HG03060 (cell line): ENCODE results near the gene ZNF253.
"Not testable (repeated sequence)": the region's sequence is repeated elsewhere in the genome, so short reads cannot be mapped to it uniquely, and the experiment has no call there.

Experiments
- ATAC-seq: cut with Tn5 transposase; IDR thresholded peaks from one replicate; pipeline ENCODE4 v1.9.1; 2021; ENCODE audit warnings: low read depth, moderate number of reproducible peaks; ENCODE audit not compliant: unreplicated experiment

Gene ZNF253

GRCh38 chr19:19892055-19892941 lies 26.6 kb downstream of the ZNF253 start:
- ATAC-seq, result not testable (repeated sequence)

GRCh38 chr19:19900139-19900728 lies 34.6 kb downstream of the ZNF253 start:
- no peak for ATAC-seq

GRCh38 chr19:19900729-19901444 lies 35.2 kb downstream of the ZNF253 start, which contains the start of gene ZNF93:
Gene ZNF93, plus strand, starts transcription at chr19:19900946. Its CDS starts 143 bp downstream, at chr19:19901089.
- peak; percentile 89 for ATAC-seq

- ATAC-seq, result not testable (repeated sequence)
Measured at GRCh38 chr19:19907551-19907950, 41.9 kb downstream of the ZNF253 start.

GRCh38 chr19:19909654-19910053 lies 44.0 kb downstream of the ZNF253 start:
- ATAC-seq, result no peak

GRCh38 chr19:19911150-19911549 lies 45.5 kb downstream of the ZNF253 start:
- ATAC-seq, result no peak

GRCh38 chr19:19914596-19914995 lies 48.9 kb downstream of the ZNF253 start:
- no peak for ATAC-seq

- ATAC-seq, result not testable (repeated sequence)
Measured at GRCh38 chr19:19930417-19930816, 64.7 kb downstream of the ZNF253 start.

- ATAC-seq, result not testable (repeated sequence)
Measured at GRCh38 chr19:19933432-19934314, 68.0 kb downstream of the ZNF253 start.

- no peak for ATAC-seq
Measured at GRCh38 chr19:19937403-19937802, 71.7 kb downstream of the ZNF253 start.

- no peak for ATAC-seq
Measured at GRCh38 chr19:19938449-19938848, 72.8 kb downstream of the ZNF253 start.

GRCh38 chr19:19943848-19944582 lies 78.3 kb downstream of the ZNF253 start:
- ATAC-seq, result no peak
